Osteocyte (in vitro differentiated cells): ENCODE data around the gene C15orf40. TPM values are rescaled to one million over a fixed set of nuclear protein-coding genes. Genes with fewer than 3 reads are reported as not detected.
A peak's percentile ranks its signal among the peaks of the same experiment; 100 is the strongest.
"Not testable (repeated sequence)": the region's sequence is repeated elsewhere in the genome, so short reads cannot be mapped to it uniquely, and the experiment has no call there.

ENCODE experiments used
- DNase-seq: peaks from one replicate; pipeline ENCODE4 v3.0.0; 2021; ENCODE audit warnings: mixed read lengths; ENCODE audit not compliant: unreplicated experiment; ENCODE audit errors: extremely low spot score
- H3K27ac Mint-ChIP-seq: one replicate; pipeline ENCODE4 v1.8.0; 2021; ENCODE audit warnings: mild to moderate bottlenecking, mixed read lengths; ENCODE audit not compliant: unreplicated experiment
- H3K27me3 Mint-ChIP-seq: one replicate; pipeline ENCODE4 v1.8.0; 2021; ENCODE audit warnings: mixed read lengths; ENCODE audit not compliant: unreplicated experiment
- H3K36me3 Mint-ChIP-seq: one replicate; pipeline ENCODE4 v1.8.0; 2021; ENCODE audit warnings: mixed read lengths; ENCODE audit not compliant: unreplicated experiment
- H3K4me1 Mint-ChIP-seq: one replicate; pipeline ENCODE4 v1.8.0; 2021; ENCODE audit warnings: mixed read lengths; ENCODE audit not compliant: unreplicated experiment
- H3K4me3 Mint-ChIP-seq: one replicate; pipeline ENCODE4 v1.8.0; 2021; ENCODE audit warnings: mild to moderate bottlenecking, moderate library complexity, mixed read lengths; ENCODE audit not compliant: unreplicated experiment
- H3K9me3 Mint-ChIP-seq: one replicate; pipeline ENCODE4 v1.8.0; 2021; ENCODE audit warnings: mixed read lengths; ENCODE audit not compliant: unreplicated experiment
- CTCF ChIP-seq: fragments of 200-600 bp; sonication (generic); IDR thresholded peaks from 2 replicates; pipeline ENCODE4 v1.5.0; 2021; ENCODE audit warnings: antibody characterized with exemption, mild to moderate bottlenecking, moderate library complexity
- total RNA-seq: library from RNA; stranded (reverse); gene quantifications from 2 replicates; pipeline ENCODE4 v1.2.1, GENCODE V29; 2021

Gene C15orf40
- total RNA-seq, 1 donor from 2014 or later = 24.5 TPM

GRCh38 chr15:83046558-83047127 lies 35.2 kb upstream of the C15orf40 start:
- Mint-ChIP-seq H3K4me1 (peaks cover 20% of the 10 kb centered on the region), H3K27me3 (no peaks in the 10 kb centered on the region), H3K4me3 (no peak overlapping the region), H3K36me3 (peaks cover 37% of the 10 kb centered on the region), H3K9me3 (no peaks in the 10 kb centered on the region), H3K27ac (peak overlapping the region; percentile 78)
- no peak for TF ChIP-seq CTCF
- no peak for DNase-seq

GRCh38 chr15:83044156-83044555 lies 32.7 kb upstream of the C15orf40 start:
- Mint-ChIP-seq H3K9me3 (peaks cover under 1% of the 10 kb centered on the region), H3K36me3 (peaks cover 46% of the 10 kb centered on the region), H3K4me1 (peaks cover 20% of the 10 kb centered on the region), H3K27me3 (no peaks in the 10 kb centered on the region), H3K4me3 (no peak overlapping the region), H3K27ac (no peak overlapping the region)
- no peak for TF ChIP-seq CTCF
- DNase-seq = no peak

- Mint-ChIP-seq H3K4me1 (no peaks in the 10 kb centered on the region), H3K4me3 (no peak overlapping the region), H3K36me3 (peaks cover 48% of the 10 kb centered on the region), H3K27me3 (no peaks in the 10 kb centered on the region), H3K9me3 (peaks cover 17% of the 10 kb centered on the region), H3K27ac (no peak overlapping the region)
- TF ChIP-seq CTCF = no peak
- no peak for DNase-seq
These were observed 27.8 kb upstream of the C15orf40 start for GRCh38 chr15:83039206-83039605.

- Mint-ChIP-seq H3K27me3 (no peaks in the 10 kb centered on the region), H3K36me3 (peaks cover 45% of the 10 kb centered on the region), H3K27ac (no peak overlapping the region), H3K4me3 (no peak overlapping the region), H3K4me1 (no peaks in the 10 kb centered on the region), H3K9me3 (peaks cover 17% of the 10 kb centered on the region)
- no peak for DNase-seq
- TF ChIP-seq CTCF = no peak
These were observed 24.8 kb upstream of the C15orf40 start for GRCh38 chr15:83036253-83036652.

GRCh38 chr15:83031234-83031633 lies 19.8 kb upstream of the C15orf40 start:
- not testable (repeated sequence) for H3K9me3 Mint-ChIP-seq, H3K4me1 Mint-ChIP-seq, H3K27ac Mint-ChIP-seq, DNase-seq, H3K4me3 Mint-ChIP-seq, H3K27me3 Mint-ChIP-seq
- H3K36me3 Mint-ChIP-seq = peaks cover 36% of the 10 kb centered on the region

- peaks cover 29% of the 10 kb centered on the region for H3K36me3 Mint-ChIP-seq
- DNase-seq = no peak
- no peak overlapping the region for H3K4me3 Mint-ChIP-seq
- H3K27ac Mint-ChIP-seq = no peak overlapping the region
- no peak for TF ChIP-seq CTCF
- H3K27me3 Mint-ChIP-seq = no peaks in the 10 kb centered on the region
- no peaks in the 10 kb centered on the region for H3K9me3 Mint-ChIP-seq
- peaks cover 8% of the 10 kb centered on the region for H3K4me1 Mint-ChIP-seq
These were observed 18.6 kb upstream of the C15orf40 start for GRCh38 chr15:83030021-83030420.
